NB4 (cell line): ENCODE measurements around the gene ADORA1.

Source experiments
- MYC ChIP-seq: IDR thresholded peaks from 2 replicates; pipeline ENCODE4 v1.6.1; 2011; ENCODE audit warnings: low read depth, low read length
- POLR2A ChIP-seq: IDR thresholded peaks from 2 replicates; pipeline ENCODE4 v1.6.1; 2011; ENCODE audit warnings: mild to moderate bottlenecking; ENCODE audit not compliant: insufficient read length; ENCODE audit errors: extremely low read depth
- TF ChIP-seq, protein P1 (sequence below): IDR thresholded peaks from one replicate; pipeline ENCODE4 v1.5.1; 2012; ENCODE audit warnings: low read depth, low read length
- TF ChIP-seq, protein P2 (sequence below): IDR thresholded peaks from 2 replicates; pipeline ENCODE4 v1.6.1; 2011; ENCODE audit warnings: low read depth, low read length

DNA sequence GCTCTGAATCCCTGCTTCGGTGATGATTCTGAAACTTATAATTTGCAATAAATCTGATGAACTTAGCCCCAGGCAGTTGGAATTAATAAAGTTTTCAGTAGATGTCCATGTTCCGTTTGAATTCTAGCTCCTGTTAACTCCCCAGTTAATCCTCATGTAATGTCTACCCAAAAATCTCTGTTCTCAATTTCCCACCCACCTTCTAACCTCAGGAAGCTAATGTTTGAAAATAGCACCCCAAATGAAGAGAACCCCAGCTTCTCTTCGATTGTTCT, 45.4 kb upstream of the ADORA1 start:
- TF ChIP-seq POLR2A (no peak), MYC (no peak)
- TF ChIP-seq, protein P1, sequence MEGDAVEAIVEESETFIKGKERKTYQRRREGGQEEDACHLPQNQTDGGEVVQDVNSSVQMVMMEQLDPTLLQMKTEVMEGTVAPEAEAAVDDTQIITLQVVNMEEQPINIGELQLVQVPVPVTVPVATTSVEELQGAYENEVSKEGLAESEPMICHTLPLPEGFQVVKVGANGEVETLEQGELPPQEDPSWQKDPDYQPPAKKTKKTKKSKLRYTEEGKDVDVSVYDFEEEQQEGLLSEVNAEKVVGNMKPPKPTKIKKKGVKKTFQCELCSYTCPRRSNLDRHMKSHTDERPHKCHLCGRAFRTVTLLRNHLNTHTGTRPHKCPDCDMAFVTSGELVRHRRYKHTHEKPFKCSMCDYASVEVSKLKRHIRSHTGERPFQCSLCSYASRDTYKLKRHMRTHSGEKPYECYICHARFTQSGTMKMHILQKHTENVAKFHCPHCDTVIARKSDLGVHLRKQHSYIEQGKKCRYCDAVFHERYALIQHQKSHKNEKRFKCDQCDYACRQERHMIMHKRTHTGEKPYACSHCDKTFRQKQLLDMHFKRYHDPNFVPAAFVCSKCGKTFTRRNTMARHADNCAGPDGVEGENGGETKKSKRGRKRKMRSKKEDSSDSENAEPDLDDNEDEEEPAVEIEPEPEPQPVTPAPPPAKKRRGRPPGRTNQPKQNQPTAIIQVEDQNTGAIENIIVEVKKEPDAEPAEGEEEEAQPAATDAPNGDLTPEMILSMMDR, result no peak
- TF ChIP-seq, protein P2, sequence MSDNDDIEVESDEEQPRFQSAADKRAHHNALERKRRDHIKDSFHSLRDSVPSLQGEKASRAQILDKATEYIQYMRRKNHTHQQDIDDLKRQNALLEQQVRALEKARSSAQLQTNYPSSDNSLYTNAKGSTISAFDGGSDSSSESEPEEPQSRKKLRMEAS, result no peak
